GM19397 (cell line): ENCODE measurements around the gene SLC38A10.

Experiments used
- ATAC-seq: cut with Tn5 transposase; IDR thresholded peaks from one replicate; pipeline ENCODE4 v1.9.1; 2021; ENCODE audit warnings: mild to moderate bottlenecking, moderate library complexity; ENCODE audit not compliant: unreplicated experiment

The SLC38A10 gene

DNA sequence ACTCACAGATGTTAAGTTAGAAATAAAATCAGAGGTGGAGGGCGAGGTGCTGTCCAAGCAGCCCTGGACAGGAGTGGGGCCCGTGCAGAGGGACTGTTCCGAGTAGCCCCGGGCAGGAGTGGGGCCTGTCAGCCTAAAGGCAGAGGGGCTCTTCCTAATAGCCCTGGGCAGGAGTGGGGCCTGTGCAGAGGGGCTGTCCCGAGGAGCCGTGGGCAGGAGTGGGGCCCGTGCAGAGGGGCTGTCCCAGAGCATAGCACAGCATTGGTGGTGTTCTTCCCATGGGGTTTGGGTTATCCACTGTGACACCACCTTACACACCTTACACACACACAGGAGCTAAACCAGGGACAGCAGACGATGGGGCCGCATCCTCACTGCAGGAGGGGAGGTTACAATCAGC, 82.7 kb downstream of the SLC38A10 start:
- no peak for ATAC-seq

DNA sequence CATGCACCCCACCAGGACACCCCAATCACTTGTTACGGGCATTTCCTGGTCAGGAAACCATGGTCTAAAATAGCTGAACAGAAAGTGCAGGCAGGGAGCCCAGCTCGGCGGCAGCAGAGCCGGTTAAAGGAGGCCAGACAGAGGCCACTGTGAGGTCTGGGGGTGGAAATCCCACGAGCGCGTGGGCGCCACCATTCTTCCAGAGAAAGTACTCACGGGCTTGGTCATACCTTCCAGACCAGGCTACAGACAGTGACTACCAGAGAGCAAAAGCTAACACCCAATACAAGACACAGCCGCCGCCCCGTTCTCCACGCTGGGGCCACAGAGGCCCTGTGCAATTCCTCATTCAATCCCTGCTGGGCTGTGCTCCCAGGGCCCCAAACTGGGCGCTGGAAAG, 84.2 kb downstream of the SLC38A10 start:
- ATAC-seq = no peak

GRCh38 chr17:81210466-81210865, 84.6 kb downstream of the SLC38A10 start:
- ATAC-seq = no peak

GRCh38 chr17:81209141-81209540, 86.0 kb downstream of the SLC38A10 start:
- no peak for ATAC-seq

DNA sequence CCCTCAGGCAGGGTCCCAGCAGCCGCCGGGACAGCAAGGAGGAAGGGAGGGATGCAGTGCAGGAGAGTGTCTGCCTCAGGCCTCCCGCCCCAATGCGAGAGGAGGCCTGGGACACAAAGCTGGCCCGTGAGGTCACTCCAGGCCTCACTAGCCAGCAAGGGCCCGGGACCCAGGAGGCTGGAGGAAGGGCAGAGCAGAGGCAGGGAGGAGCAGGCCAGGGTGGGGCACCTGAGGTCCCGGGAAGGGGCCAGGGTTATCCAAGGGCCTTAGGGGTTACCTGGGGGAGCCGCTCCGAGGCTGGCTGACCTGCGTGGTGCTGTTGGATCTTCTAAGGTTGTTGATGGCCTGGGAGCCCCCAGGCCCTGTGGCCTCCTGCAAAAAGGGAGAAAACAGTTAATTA, 86.5 kb downstream of the SLC38A10 start:
- no peak for ATAC-seq

- ATAC-seq = no peak
Observed at GRCh38 chr17:81207610-81208581, 87.2 kb downstream of the SLC38A10 start.

DNA sequence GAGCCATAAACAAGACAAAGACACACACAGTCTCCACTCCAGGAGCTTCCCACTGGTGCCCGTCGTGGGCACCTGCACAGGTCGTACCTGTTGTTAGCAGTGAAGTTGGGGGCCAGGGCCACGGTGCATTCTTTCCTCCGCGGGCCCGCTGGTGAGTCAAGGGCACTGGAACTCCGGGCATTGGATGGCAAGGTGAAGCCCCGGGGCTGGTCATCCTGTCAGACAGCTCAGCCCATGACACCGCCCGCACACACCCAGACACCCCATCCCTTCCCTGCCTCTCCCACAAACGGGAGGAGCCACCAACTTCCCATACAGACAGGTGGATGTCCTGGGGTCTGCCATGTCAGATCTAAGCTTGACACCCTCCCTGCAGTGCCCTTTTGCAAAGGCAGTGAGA, 88.5 kb downstream of the SLC38A10 start:
- no peak for ATAC-seq

DNA sequence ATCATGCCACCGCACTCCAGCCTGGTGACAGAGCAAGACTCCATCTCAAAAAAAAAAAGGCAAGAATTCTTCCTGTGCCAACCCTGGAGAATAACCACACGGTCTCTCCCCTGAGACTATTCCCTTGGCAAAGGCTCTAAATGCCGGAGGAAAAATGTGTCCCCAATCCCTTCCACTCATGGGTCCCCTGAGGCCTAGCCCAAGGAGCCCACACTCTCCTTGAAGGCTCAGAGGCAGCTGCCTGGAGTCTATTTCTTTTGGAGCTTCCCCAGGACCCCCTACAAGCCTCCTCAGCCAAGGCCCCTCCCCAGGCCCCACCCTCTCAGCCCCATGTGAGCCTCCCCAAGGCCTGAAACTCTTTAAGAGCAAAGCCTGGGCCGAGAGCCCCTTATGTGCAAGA, 88.9 kb downstream of the SLC38A10 start:
- ATAC-seq = no peak

- no peak for ATAC-seq
Observed at GRCh38 chr17:81204578-81204977, 90.5 kb downstream of the SLC38A10 start.

DNA sequence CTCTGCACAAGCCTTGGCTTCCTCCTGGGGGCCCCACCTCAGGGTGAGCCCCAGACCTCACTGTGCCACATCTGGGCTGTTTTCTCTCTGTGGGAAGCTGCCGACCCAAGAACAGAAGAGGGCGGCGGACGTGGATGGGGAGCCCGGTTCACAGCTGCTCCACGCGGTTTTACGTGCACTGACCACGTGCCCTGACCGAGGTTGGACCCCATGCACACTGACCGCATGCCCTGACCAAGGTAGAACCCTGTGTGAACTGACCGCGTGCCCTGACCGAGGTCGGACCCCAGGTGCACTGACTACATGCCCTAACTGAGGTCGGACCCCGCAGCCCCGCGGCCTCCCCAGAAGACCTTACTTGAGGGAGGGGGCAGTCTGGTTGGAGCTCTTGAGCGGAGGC, 92.0 kb downstream of the SLC38A10 start:
- no peak for ATAC-seq

DNA sequence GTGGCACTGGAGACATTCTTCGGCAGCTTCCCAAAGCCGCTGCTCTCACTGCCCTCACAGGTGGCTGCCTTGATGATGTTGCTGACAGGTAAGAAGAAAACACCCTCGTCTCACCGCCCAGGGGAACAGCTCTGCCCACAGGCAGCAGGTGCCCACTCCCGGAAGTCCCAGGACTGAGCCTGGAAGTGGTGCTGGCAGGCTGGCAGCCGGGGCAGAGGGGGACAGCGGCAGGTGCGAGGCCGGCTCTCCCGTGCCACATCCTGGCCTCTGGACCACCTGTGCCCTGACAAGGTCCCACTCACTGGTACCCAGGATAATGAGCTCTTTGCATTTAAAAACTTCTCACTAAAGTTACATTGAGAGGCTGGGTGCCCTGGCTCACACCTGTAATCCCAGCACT, 92.8 kb downstream of the SLC38A10 start:
- ATAC-seq = no peak

GRCh38 chr17:81200695-81201580, 94.2 kb downstream of the SLC38A10 start:
- no peak for ATAC-seq

- ATAC-seq = no peak
Observed at GRCh38 chr17:81200201-81200600, 94.9 kb downstream of the SLC38A10 start.

DNA sequence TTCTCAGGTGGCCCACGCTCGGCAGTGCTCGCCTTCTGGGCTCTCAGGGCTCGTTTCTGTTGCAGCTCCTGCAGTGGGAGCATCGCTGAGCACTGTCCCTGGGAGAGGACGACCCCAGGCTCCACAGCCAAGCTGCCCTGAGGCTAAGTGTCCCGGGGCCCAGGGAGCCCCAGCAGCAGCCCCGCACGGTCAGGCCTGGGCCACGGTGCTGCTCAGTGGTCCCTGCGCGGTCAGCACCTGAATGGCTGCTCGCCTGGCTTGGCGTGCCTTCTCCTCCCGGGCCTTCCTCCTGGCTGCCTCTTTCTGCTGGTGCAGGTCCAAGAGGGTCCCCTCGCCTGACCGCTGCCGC, 95.7 kb downstream of the SLC38A10 start:
- ATAC-seq = no peak

- no peak for ATAC-seq
Observed at GRCh38 chr17:81198826-81199481, 96.2 kb downstream of the SLC38A10 start.

- ATAC-seq = no peak
Observed at GRCh38 chr17:81197831-81198490, 97.1 kb downstream of the SLC38A10 start.

DNA sequence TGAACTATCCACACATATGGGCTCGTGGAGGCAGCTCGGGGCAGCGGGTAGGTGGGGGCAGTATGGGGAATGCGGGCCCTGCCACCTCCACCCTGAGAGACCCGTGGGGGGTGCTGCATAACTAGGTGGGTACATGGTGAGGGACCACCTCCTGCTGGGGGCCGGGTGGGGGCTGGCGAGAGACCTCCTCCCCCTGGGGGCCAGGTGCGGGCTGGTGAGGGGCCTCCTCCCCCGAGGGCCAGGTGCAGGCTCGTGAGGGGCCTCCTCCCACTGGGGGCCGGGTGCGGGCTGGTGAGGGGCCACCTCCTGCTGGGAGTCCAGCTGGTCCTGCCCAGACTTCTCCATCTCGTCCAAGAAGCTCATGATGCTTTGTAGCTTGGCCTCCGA, 97.7 kb downstream of the SLC38A10 start:
- ATAC-seq = no peak

DNA sequence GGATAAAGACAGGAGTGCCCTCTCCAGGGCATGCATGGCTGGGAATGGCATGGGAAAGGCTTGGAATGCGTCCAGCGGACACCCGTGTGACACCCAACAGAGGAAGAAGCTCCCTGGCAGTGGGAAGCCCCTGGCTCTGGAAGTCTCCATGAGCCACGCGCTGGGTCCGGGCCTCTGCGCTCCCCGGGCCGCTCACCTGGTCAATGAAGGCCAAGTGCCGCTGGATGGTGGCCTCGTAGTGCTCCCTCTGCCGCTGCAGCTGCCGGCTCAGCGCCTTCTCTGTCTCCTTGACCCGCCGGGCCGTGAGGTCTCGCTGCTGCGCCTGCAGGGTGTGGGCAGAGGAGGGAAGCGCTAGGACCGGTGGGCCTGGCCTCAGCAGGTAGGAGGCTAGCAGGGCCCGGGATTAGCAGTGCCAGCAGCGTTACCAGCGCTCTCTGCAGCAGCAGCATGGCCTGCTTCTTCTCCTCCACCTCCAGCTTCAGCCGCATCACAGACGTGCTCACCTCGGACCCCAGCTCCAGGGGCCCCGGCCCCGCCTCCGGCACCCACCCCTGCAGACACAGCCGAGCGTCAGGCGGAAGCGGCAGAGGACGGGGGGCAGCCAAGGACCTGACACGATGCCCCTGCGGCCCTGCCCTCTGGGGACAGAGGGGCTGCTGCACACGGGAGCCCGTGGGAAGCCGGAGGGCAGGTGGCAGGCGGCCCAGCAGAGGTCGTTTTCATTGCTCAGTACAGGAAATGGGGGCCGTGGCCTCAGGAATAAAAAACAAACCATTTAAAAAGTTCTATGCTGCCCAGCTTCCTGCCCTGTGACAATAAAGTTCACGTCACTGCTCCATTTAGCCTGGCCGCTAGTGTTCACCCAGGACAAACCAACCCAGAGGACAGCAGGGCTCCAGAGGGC, 98.3 kb downstream of the SLC38A10 start:
- no peak for ATAC-seq

DNA sequence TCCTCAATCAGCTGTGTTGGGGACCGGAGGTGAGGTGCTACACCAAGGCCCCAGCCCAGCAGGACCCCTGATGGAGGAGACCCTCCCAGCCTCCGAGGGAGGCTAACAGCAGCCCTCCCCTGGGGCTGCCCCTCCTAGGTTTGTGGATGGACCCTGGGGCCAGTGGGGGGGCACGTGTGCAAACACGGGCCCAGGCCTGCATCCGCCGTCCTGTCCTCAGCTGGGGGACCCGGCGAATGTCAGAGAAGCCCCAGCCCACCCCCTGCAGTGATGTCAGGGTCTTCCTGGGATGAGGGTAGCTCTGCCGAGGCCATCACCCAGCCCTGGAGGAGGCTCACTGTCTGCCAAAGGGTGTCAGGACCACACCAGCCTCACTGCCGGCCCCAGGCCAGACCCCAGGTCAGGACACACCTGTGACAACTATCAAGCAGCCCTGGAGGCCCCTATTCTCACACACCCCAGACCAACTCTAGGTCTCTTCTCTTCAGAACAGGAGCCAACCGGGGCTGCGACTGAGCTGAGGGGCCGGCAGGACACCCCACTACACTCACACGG, 99.1 kb downstream of the SLC38A10 start:
- no peak for ATAC-seq
